Measurements from ENCODE around the gene GALNT2. TPM values are rescaled to one million over a fixed set of nuclear protein-coding genes. Genes with fewer than 3 reads are reported as not detected.

Gene GALNT2
- total and polyA plus RNA-seq, 3 donors from 2014 or later: 63.0 to 135 (median 114) TPM

- H3K36me3 ChIP-seq (ENCODE audit: low read depth, missing control alignments): no peaks in the 10 kb centered on the region
- DNase-seq: no peak
Measured at GRCh38 chr1:230281556-230281955, 214.5 kb downstream of the GALNT2 start.

GRCh38 chr1:230282157-230282556, 215.1 kb downstream of the GALNT2 start:
- H3K9me3 ChIP-seq: no peaks in the 10 kb centered on the region
- TF ChIP-seq POLR2A (IDR thresholded peaks at IDR 0.05) (no peak), CTCF (IDR thresholded peaks at IDR 0.05) (no peak)
- no peak for DNase-seq
- 58 to 76% methylated on average over 3 of the region's 3 CpGs for WGBS, 2 donors
- no peaks in the 10 kb centered on the region for H3K36me3 ChIP-seq (ENCODE audit: low read depth, missing control alignments)
- H3K4me3 ChIP-seq: no peak overlapping the region
- no peaks in the 10 kb centered on the region for H3K27me3 ChIP-seq
- no peak overlapping the region for H3K27ac ChIP-seq
- H3K4me1 ChIP-seq: no peaks in the 10 kb centered on the region
- intact Hi-C loops (cut with DNase I; ENCODE audit: low total_unique reads): no loop called here

More at GRCh38 chr1:230281556-230281955, 214.5 kb downstream of the GALNT2 start:
- intact Hi-C loops (cut with DNase I; ENCODE audit: low total_unique reads): no loop called here
- Histone ChIP-seq H3K27me3 (no peaks in the 10 kb centered on the region), H3K4me1 (no peaks in the 10 kb centered on the region), H3K9me3 (no peaks in the 10 kb centered on the region), H3K4me3 (no peak overlapping the region), H3K27ac (no peak overlapping the region)
- 75 to 83% methylated on average over 16 to 17 of the region's 17 CpGs for whole genome bisulfite sequencing, 2 donors
- TF ChIP-seq CTCF (IDR thresholded peaks at IDR 0.05) (no peak), POLR2A (IDR thresholded peaks at IDR 0.05) (no peak)

- Histone ChIP-seq H3K27me3 (no peaks in the 10 kb centered on the region), H3K4me3 (no peak overlapping the region), H3K27ac (no peak overlapping the region), H3K36me3 (ENCODE audit: low read depth, missing control alignments) (no peaks in the 10 kb centered on the region), H3K9me3 (no peaks in the 10 kb centered on the region), H3K4me1 (no peaks in the 10 kb centered on the region)
- DNase-seq: no peak
- intact Hi-C loops (cut with DNase I; ENCODE audit: low total_unique reads): no loop called here
- 90 to 94% methylated on average over 12 of the region's 12 CpGs for WGBS, 2 donors
- TF ChIP-seq POLR2A (IDR thresholded peaks at IDR 0.05): no peak
- no peak for TF ChIP-seq CTCF (IDR thresholded peaks at IDR 0.05)
Measured at GRCh38 chr1:230283678-230284077, 216.6 kb downstream of the GALNT2 start.

- TF ChIP-seq POLR2A (IDR thresholded peaks at IDR 0.05) (no peak), CTCF (IDR thresholded peaks at IDR 0.05) (no peak)
- no peaks in the 10 kb centered on the region for H3K36me3 ChIP-seq (ENCODE audit: low read depth, missing control alignments)
- intact Hi-C loops (cut with DNase I; ENCODE audit: low total_unique reads): no loop called here
- H3K9me3 ChIP-seq: no peaks in the 10 kb centered on the region
- H3K4me1 ChIP-seq: no peaks in the 10 kb centered on the region
- no peak overlapping the region for H3K27ac ChIP-seq
- no peak overlapping the region for H3K4me3 ChIP-seq
- no peak for DNase-seq
- no peaks in the 10 kb centered on the region for H3K27me3 ChIP-seq
- WGBS, 2 donors: 85 to 86% methylated on average over 10 of the region's 10 CpGs
Measured at GRCh38 chr1:230284891-230285290, 217.9 kb downstream of the GALNT2 start.

- 78 to 85% methylated on average over 7 of the region's 7 CpGs for WGBS, 2 donors
- H3K4me3 ChIP-seq: no peak overlapping the region
- TF ChIP-seq POLR2A (IDR thresholded peaks at IDR 0.05): no peak
- no peak for TF ChIP-seq CTCF (IDR thresholded peaks at IDR 0.05)
- no peaks in the 10 kb centered on the region for H3K9me3 ChIP-seq
- no peaks in the 10 kb centered on the region for H3K27me3 ChIP-seq
- H3K4me1 ChIP-seq: no peaks in the 10 kb centered on the region
- no peaks in the 10 kb centered on the region for H3K36me3 ChIP-seq (ENCODE audit: low read depth, missing control alignments)
- intact Hi-C loops (cut with DNase I; ENCODE audit: low total_unique reads): no loop called here
- no peak for DNase-seq
- no peak overlapping the region for H3K27ac ChIP-seq
Measured at GRCh38 chr1:230285351-230285750, 218.3 kb downstream of the GALNT2 start.
